GM19035 (cell line): Measurements from ENCODE around the gene SDE2.
"Not testable (repeated sequence)": the region's sequence is repeated elsewhere in the genome, so short reads cannot be mapped to it uniquely, and the experiment has no call there.

Experiments used
- ATAC-seq: cut with Tn5 transposase; IDR thresholded peaks from one replicate; pipeline ENCODE4 v1.9.1; 2021; ENCODE audit not compliant: unreplicated experiment

SDE2 gene

DNA sequence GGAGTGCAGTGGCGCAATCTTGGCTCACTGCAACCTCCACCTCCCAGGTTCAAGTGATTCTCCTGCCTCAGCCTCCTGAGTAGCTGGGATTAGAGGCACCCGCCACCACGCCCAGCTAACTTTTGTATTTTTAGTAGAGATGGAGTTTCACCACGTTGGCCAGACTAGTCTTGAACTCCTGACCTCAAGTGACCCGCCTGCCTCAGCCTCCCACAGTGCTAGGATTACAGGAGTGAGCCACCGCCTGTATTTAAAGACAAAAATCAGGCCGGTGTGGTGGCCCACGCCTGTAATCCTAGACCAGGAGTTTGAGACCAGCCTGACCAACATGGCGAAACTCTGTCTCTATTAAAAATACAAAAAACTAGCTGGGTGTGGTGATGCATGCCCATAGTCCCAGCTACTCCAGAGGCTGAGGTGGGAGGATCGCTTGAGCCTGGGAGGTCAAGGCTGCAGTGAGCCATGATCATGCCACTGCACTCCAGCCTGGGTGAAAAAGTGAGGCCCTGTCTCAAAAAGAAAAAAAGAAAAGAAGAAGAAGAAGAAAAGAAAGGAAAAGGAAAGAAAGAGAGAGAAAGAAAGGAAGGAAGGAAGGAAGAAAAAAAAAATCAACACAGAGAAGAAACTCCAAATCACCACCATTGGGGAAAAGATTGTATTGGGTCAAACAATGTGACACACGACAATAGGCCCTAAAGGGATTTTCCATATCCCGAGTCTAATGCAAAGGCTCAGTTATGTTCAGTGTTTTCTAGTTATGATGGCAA lies 8.2 kb upstream of the SDE2 start:
- ATAC-seq, result not testable (repeated sequence)

DNA sequence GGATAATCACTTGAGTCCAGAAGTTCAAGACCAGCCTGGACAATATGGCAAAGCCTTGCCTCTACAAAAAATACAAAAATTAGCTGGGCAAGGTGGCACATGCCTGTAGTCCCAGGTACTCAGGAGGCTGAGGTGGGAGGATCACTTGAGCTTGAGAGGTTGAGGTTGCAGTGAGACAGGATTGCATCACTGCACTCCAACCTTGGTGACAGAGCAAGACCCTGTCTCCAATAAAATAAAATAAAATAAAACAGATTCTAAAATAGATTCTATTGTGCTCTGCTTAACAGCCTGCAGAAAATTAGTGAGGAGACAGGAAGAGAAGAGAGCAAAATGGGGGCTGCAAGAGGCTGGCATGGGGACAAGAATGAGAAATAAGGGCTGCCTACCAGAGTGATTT lies 7.5 kb upstream of the SDE2 start:
- ATAC-seq, result no peak

DNA sequence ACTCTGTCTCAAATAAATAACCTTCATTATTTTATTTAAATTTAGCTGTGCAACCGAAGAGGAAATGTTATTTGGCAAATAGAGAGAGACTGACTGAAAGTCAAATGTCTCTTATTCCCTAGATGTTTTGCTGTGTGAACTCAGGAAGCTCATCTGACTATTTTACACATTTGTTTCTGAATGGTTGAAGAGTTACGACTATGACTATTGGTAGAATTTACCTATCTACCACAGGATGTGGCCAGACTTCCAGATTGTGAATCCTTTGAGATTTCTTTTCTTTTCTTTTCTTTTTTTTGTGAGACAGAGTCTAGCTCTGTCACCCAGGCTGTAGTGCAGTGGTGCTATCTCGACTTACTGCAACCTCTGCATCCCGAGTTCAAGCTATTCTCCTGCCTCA lies 5.3 kb upstream of the SDE2 start:
- no peak for ATAC-seq

DNA sequence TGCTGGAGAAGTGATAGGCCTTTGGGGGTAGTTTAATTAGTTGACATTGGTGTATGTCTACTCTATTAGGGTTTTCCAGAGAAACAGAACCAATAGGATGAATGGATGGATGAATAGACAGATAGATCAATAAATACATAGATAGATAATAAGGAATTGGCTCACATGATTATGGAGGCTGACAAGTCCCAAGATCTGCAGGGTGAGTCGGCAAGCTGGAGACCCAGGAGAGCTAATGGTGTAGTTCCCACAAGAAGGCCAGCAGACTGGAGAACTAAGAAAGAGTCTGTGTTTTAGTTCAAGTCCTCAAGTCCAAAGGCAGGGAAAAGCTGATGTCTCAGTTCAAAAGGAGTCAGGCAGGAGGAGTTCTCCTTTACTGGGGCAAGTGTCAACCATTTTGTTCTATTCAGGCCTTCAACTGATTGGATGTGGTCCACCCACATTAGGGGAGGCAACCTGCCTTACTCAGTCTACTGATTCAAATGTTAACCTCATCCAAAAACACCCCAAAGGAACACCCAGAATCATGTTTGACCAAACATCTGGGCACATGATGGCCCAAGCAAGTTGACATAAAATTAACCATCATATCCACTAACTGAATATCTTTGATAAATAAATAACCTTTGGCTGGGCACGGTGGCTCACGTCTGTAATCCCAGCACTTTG lies 4.5 kb upstream of the SDE2 start:
- ATAC-seq, result no peak

DNA sequence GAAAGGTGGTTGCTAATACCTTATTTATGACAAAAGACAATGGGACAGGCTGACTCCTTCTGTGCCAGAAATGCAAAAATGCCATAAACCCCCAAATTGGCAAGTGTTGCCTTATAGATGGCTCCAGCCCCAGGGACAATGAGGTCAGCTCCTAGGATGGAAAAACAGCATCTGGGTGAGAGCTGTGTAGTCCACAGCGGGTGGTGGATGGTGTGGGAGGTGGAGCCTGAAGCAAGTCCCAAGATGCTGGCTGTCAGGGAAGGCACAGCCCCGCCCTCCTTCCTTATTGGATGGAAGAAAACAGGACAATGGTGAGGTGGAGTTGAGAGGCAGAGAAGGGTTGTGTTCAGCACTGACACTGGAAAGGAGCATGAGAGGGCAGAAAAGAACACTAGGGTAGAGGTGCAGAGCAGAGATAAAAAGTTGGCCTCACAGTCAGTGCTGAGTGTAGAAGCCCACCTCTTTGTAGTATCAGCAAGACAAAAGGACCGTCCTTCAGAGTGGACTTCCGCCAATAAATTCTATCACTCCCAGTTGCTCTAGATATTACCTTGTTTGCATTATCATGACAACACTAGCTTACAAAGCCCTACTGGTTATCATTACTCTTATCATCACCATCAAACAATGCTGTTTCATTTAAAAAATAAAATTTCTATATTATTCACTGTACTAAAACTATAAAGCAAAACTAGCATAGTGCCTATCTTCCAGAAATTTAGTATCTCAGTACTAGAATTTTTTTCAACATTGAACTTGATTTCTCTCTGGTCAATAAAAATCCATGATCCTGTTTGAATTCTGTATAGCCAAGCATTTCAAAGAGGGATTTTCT lies 3.7 kb upstream of the SDE2 start:
- ATAC-seq, result no peak

DNA sequence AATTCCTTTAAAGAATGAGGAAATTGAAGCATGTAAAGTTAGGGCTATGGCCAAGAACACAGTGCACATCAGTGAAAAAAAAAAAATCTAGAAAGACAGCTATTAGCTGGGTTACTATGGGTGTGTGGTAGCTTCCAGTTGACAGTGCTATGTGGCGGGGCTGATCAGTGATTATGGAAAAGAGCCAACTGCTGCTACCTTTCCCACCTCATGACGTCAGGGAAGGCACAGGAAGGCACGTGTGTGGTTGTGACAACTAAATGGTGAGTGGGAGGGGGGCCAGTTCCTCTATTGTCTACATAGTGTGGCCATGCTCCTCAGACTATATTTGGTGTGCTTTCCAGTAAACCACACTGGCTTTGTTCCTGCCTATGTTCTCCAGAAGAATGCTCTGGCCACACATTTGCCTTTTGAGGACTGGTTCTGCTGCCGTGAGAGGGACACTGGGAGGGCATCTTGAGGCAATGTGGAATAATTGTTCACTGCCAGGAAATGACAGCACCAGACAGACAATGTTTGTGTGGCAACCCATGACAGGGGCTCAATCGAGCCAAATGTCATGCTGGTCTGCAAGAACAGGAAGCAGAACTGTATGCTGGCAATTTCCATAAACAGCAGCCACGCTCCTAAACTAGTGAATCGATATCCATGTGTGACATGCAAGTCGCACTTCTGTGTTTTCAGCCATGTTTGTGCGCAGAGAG lies 3.0 kb upstream of the SDE2 start:
- no peak for ATAC-seq

DNA sequence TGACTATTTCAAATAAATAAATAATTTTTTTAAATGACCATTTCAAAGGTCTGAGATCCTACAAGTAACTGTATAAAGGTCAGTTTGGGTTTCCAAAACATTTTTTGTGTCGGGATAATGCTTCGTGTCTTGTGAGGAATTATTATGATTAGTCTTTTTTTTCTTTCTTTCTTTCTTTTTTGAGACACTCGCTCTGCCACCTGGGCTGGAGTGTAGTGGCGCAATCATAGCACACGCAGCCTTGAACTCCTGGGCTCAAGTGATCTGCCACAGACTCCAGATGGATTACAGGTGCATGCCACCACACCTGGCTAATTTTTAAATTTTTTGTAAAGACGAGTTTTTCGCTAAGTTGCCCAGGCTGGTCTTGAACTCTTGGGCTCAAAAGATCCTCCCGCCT lies 1.9 kb upstream of the SDE2 start:
- ATAC-seq, result no peak

DNA sequence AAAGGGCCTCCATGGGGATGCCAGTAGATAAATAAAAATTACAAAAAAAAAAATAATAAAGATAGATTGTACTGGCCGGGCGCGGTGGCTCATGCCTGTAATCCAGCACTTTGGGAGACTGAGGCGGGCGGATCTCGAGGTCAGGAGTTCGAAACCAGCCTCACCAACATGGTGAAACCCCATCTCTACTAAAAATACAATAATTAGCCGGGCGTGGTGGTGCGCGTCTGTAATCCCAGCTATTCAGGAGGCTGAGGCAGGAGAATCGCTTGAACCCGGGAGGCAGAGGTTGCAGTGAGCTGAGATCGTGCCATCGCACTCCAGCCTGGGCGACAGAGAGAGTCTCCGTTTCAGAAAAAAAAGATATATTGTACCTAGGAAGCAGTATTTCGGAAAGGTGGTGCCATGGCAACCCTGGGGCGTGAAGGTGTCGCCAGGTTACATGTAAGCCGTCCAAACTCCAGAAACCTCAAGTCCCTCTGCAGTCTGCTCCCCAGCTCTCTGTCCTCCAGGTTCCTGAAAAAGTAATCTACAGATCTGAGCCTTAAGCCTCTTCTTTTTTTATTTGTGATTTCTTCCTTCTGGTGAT lies 1.4 kb upstream of the SDE2 start:
- ATAC-seq, result not testable (repeated sequence)

DNA sequence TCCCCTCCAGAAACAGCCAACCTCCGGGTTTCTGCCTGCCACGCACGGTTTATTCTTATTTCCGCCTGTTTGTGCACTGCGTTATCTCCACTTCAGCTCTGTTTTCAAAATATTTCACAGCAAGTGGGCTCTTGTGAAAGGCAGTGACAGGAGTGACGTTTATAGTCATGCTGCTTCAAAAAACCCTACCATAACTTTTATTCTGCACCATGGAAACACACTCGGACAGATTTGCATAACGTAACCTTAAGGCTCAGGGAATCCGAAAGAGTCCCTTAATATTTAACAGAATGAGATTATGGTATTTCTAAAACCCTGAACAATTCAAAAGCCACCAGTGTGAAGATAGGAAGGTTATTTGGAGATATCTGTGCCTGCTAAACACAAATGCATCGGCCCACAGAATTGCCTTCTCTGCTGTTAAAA lies 782 bp upstream of the SDE2 start:
- ATAC-seq, result peak; percentile 21

DNA sequence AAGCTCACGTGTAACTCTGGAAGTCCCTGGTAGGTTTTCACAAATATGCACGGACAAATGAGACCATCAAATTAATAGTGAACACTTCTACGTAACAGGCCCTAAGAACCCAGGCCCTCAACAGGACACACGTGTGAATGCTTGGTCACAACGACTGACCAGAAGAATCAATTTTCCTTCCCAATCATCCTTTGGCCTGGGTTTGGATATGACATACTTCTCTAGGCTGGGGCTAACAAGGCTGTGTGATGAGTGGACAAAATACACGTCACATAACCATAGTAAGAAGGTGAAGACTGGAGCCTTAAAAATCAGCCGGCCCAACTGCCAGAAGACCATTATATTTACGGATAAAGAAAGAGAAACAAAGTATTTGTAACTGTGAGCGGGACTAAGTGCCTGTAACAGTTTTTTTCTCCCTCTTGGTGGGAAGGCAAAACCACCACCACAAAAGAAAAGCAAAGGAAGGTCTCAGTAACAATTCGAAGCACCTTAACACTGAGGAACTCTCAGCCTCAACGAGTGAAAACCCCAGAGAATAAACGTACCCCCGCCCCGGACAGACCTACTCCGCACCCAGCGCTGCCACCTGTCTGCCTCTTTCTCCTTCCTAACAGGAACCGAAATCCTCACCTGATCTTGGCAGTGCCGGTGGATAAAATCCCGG lies 450 bp downstream of the SDE2 start:
- ATAC-seq, result peak; percentile 12

DNA sequence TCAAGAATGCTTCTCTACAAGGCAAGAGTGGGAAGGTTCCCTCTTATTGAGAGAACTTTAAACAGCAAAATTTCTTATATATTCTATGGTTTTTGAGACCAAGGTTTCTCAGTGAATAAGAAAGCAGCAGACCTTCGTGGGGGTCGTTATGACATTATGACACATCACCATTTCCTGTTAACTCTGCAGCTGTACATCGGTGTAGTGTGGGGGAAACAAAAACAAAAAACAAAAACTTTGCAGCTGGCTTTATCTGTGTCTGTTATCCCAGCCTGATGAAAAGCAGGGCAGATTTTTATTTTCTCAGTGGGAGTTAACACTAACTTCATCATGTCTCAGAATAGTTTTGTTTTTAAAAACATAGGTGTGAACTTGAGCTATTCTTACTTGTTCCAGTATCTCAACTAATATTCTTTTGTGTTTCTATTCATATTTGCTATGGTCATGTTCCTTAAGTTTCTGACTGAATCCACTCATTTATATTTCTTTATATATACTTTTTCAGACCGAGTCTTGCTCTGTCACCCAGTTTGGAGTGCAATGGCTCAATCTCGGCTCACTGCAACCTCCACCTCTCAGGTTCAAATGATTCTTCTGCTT lies 2.1 kb downstream of the SDE2 start:
- ATAC-seq, result no peak

DNA sequence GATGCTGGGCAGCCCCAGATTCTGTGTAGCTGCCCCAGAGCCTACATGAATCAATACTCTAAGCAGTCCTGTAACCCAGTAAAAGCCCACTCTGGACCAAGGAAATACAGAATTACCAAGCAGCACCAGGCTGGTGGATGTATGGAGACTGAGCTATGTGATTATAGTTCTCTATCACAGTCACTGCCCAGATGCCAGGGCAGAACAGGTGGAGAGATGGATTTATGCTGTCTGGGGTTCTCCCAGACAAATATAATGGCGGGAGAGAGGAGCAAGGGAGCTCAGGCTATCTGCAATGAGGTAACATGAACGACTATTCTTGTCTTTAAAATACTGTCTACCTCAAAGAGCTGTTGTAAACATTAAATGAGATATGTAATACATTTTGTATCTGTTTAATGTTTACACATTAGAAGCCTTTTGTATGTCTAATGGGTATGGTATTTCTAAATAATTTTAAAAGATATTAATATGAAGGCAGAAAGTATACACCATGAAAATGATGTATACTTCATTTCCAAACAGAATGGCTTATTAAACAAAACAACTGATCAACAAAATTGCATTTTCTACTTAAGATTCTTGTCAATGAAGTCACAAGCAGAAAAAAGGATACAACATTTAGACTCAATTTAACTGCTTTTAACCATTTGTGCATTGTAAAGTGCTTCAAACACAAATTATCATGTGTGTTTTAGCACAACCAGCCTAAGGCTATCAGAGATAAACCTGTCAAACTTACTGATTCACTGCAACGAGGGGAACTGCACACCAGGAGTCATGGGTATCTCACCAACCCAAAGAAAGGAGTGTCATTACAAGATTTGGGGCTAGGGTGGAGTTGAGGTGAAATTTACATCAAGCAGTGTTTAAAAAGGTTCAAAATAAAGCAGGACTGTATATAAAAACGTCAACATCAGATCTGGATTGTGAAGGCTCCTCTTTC lies 3.0 kb downstream of the SDE2 start:
- no peak for ATAC-seq

DNA sequence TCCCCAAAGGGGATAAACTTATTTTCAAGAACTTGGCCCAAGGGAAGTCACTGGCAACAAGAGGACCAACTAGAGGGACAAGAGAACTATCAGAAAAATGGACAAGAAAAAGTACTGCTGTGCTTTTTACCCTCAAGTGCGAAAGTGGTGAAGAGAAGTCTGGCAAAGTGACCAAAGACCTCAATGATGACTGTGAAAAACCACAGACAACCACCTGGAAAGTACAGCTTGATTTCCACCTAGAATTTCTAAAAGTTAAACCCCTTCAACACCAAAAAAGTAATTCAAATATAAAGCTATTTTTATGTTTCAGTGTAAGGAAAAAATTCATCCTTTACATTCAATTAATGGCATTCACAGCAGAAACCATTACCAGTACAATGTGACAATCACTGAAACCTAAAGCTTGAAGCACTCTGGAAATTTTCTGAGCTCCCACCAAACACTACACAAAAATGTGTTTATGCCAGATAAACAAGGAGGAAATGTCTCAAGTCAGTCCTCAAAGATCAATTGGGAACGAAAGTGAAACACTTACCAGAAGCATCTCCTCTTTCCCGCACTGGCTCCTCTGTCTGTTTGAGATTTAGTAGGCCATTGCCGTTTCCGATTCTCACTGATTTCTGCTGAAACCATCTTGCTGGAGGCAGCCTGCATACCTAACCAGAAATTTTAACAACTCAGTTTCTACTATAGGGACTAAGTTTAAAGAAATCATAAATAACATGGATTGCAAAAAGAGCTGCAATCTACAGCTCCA lies 8.3 kb downstream of the SDE2 start:
- ATAC-seq, result no peak

DNA sequence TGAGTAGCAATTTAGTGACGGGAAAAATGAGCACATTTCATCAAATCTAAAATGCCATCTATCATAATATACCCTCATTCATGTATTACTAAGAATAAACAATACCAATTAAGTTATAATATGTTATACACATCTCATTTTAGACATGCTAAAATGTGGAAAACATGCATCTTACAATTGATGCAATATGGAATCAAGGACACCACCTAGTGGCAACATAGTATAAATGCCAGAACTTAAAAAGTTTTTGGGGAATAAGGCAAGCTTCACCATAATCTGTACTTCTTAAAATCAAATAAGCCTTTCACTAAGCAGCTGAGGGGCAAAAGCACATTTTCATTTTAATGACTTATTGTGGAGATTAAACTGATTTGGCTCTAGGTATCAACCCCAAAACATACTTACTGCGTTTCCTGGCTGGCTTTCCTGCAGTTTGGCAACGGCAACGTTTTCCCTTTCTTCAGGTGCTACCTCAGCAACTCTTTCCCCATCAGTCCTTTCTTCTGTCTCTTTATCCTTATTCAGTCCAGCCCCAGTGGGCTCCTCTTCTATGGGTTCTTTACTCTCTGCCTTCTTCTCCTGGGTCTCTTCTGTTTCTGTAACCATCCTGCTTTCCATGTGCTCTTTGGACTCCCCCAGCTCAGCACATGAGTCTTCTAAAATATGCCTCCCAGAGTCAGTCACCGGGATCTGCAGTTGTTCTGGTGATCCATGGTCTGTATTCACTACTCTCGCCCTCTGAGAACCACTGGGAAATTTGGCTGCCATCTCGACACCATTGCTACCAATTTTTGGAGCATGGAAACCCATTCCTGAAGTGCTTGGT lies 11.4 kb downstream of the SDE2 start:
- no peak for ATAC-seq

DNA sequence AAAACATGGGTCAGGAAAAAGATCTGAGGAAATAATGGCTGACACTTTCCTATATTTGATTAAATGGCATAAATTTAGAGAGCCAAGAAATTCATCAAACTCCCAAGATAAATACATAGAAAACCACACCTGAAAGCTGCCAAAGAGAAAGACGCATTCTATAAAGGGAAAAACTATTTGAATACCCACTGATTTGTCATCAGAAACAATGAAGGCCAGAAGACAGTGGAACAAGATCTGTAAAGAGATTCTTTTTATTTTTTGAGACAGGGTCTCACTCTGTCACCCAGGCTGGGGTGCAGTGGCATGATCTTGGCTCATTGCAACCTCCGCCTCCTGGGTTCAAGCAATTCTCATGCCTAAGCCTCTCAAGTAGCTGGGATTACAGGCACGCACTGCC lies 17.4 kb downstream of the SDE2 start:
- ATAC-seq, result no peak

DNA sequence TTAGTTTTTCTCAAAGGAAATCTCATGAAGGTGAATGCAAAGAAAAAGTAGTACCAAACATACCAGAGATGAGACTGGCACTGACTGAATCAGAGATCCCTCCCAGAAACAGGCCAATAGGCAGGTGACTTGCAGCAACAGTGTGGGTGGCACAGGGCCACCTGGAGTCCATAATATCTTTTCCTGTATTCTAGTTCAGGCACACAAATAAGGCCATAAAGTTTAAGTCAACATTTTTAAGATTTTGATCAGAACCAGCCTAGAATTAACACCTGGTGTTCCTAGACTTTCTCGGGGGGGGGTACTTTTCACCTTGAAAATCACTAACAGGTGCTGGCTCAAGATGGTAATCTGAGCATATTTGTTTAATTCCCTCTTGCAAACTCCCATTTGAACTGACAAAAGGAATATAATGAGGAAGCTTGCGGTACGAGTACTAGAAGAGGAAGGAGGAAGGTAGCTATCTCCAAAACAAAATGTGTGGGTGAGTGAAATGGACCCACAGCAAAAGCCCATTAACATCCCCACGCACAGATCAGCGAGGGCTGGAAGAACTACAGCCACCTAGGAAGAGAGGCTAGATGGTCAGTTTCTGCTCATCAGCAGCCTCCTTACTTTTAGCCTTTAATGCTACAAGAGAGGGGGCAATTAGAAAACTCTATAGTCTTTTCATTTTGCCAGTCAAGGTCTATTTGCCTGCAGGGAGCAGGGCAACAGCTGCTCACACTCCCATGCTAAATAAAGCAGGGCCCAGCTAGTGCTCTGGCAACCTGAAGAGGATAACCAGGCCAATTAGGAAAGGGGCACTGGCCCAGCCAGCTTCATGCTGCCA lies 18.9 kb downstream of the SDE2 start:
- ATAC-seq, result no peak
